HCT116 (cell line): ENCODE measurements around the gene IGSF5.

ENCODE experiments used
- CEBPB ChIP-seq: IDR thresholded peaks from 2 replicates; pipeline ENCODE4 v1.6.1; 2012; ENCODE audit warnings: low read depth
- EZH2 ChIP-seq: fragments of 200-600 bp; sonication (generic); IDR thresholded peaks from 2 replicates; pipeline ENCODE4 v1.6.1; 2017; ENCODE audit warnings: antibody characterized with exemption, mixed run types
- EZH2phosphoT487 ChIP-seq: fragments of 200-600 bp; IDR thresholded peaks from 2 replicates; pipeline ENCODE4 v1.6.1; 2018; ENCODE audit warnings: antibody characterized with exemption, borderline replicate concordance
- POLR2A ChIP-seq: IDR thresholded peaks from 2 replicates; pipeline ENCODE4 v1.7.0; 2011; ENCODE audit warnings: borderline replicate concordance; ENCODE audit not compliant: insufficient read depth, insufficient read length; ENCODE audit errors: extremely low read depth
- POLR2AphosphoS5 ChIP-seq: IDR thresholded peaks from 2 replicates; pipeline ENCODE4 v1.6.1; 2011; ENCODE audit warnings: mild to moderate bottlenecking, low read depth, low read length, moderate library complexity
- RAD21 ChIP-seq: IDR thresholded peaks from 2 replicates; pipeline ENCODE4 v1.6.1; 2012; ENCODE audit warnings: low read depth, mild to moderate bottlenecking
- SIN3A ChIP-seq: IDR thresholded peaks from 2 replicates; pipeline ENCODE4 v1.6.1; 2012; ENCODE audit warnings: low read depth
- SP1 ChIP-seq: IDR thresholded peaks from 2 replicates; pipeline ENCODE4 v1.6.1; 2012; ENCODE audit warnings: low read depth
- YY1 ChIP-seq: IDR thresholded peaks from 2 replicates; pipeline ENCODE4 v1.6.1; 2011; ENCODE audit warnings: low read length, low read depth, moderate library complexity, mild to moderate bottlenecking; ENCODE audit not compliant: insufficient replicate concordance; ENCODE audit errors: extremely low read depth
- TF ChIP-seq, protein P1 (sequence below), 3 experiments: fragments of 200-600 bp in 1 of 3; sonication (generic) in 1 of 3; IDR thresholded peaks in 2 of 3; conservative IDR thresholded peaks in 1 of 3; 2 replicates each; pipeline ENCODE4 v1.5.1; 2012 to 2017; ENCODE audit warnings: low read depth in 2 of 3, low read length in 2 of 3, antibody characterized with exemption in 1 of 3, borderline replicate concordance in 1 of 3, control low read depth in 1 of 3, mild to moderate bottlenecking in 1 of 3, mixed read lengths in 1 of 3, mixed run types in 1 of 3, moderate library complexity in 1 of 3; ENCODE audit not compliant: insufficient read depth in 1 of 3

DNA sequence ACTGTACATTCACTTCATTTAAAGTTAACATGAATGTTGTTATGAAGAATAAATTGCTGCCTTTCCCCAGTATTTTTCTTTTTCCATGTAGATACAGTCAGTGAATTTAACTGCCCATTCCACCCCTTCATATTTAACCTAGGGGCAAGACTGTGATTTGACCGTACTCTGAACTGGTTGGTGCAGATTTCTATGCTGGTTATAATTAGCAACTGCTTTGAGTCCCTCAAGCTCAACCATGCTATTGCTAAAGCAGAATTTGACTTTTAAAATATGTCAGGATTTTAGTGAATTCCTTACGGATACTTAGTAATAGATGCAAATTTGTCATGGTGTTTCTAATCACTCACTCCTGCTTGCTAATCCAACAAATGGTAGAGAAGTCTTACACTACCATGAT lies 57.2 kb downstream of the IGSF5 start:
- TF ChIP-seq, protein P1, sequence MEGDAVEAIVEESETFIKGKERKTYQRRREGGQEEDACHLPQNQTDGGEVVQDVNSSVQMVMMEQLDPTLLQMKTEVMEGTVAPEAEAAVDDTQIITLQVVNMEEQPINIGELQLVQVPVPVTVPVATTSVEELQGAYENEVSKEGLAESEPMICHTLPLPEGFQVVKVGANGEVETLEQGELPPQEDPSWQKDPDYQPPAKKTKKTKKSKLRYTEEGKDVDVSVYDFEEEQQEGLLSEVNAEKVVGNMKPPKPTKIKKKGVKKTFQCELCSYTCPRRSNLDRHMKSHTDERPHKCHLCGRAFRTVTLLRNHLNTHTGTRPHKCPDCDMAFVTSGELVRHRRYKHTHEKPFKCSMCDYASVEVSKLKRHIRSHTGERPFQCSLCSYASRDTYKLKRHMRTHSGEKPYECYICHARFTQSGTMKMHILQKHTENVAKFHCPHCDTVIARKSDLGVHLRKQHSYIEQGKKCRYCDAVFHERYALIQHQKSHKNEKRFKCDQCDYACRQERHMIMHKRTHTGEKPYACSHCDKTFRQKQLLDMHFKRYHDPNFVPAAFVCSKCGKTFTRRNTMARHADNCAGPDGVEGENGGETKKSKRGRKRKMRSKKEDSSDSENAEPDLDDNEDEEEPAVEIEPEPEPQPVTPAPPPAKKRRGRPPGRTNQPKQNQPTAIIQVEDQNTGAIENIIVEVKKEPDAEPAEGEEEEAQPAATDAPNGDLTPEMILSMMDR (IDR thresholded peaks at IDR 0.05 in 2 of 3, conservative IDR thresholded peaks at IDR 0.05 in 1 of 3; ENCODE audit: borderline replicate concordance in 1 of 3, insufficient read depth in 1 of 3, low read depth in 2 of 3, low read length in 2 of 3) = no peak
- TF ChIP-seq SIN3A = no peak
- TF ChIP-seq POLR2AphosphoS5 = no peak
- no peak for TF ChIP-seq EZH2
- no peak for TF ChIP-seq RAD21
- no peak for TF ChIP-seq SP1
- TF ChIP-seq POLR2A = no peak
- no peak for TF ChIP-seq EZH2phosphoT487
- TF ChIP-seq YY1 = no peak
- no peak for TF ChIP-seq CEBPB
